Testis (tissue), 2 donors: ENCODE results near the gene OTOGL.

Source experiments
- CTCF ChIP-seq, 3 experiments: fragments of 450-650 bp in 2 of 3; fragments of 200-600 bp in 1 of 3; sonication (generic) in 1 of 3; IDR thresholded peaks; one replicate each; pipeline ENCODE4 v1.5.1; 2016 to 2019; ENCODE audit warnings: antibody characterized with exemption in 3 of 3, mild to moderate bottlenecking in 2 of 3, moderate library complexity in 1 of 3
- POLR2A ChIP-seq: fragments of 450-650 bp; IDR thresholded peaks from one replicate; pipeline ENCODE4 v1.6.1; 2017; ENCODE audit warnings: antibody characterized with exemption, mild to moderate bottlenecking, moderate library complexity

GRCh38 chr12:80053051-80053790 is 46.1 kb upstream of the OTOGL start:
- no peak for TF ChIP-seq CTCF (IDR thresholded peaks at IDR 0.05)
- no peak for TF ChIP-seq POLR2A
